Bone marrow (tissue), 2 donors: ENCODE data around the gene SHMT1.
"Not testable (repeated sequence)": the region's sequence is repeated elsewhere in the genome, so short reads cannot be mapped to it uniquely, and the experiment has no call there.

Experiments used
- DNase-seq, 2 donors: peaks; one replicate each; lab custom pipeline; 2025; lab: John Stamatoyannopoulos, UW

SHMT1 gene

GRCh38 chr17:18324140-18325050 is 39.0 kb downstream of the SHMT1 start:
- no peak for DNase-seq

DNA sequence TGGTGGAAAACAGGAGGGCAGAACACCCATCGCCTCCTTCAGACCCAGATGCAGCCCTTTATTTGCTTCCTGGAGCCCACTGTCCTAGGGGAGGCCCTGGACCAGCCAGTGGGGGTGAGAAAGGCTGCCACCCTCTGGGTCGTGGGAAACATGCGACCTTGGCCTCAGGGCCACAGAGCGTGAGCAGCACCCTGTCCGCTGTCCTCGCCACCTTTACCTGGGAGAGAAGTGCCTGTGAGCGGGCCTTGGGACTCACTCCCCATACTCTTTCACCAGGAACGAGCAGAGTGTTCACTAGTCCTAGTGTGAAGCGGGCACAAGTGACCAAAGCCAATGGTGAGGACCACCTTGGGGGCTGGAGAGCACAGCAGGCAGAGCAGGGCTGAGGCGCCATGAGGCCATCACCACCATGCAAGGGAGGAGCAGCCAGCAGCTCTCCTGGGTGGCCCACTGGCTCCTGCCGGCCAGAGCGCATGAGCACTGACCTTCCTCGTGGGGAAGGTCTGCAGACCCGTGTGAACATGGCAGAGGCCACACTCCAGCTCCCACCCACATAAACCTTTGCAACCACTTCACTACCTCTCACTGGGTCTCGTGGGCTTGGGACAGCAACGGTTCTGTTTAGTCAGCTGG is 39.7 kb downstream of the SHMT1 start:
- DNase-seq, result no peak

- no peak for DNase-seq
Observed at GRCh38 chr17:18323007-18323406, 40.3 kb downstream of the SHMT1 start.

DNA sequence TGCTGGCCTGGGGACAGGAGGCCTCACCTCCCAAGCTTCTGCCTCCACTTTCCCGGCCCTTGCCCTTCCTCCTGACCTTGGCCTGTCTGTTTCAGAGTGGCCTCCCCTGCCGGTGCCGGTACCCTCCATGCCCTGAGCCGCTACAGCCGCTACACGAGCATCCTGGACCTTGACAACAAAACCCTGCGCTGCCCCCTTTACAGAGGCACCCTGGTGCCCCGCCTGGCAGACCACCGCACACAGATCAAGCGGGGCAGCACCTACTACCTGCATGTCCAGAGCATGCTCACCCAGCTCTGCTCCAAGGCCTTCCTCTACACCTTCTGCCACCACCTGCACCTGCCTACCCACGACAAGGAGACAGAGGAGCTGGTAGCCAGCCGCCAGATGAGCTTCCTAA is 40.8 kb downstream of the SHMT1 start:
- DNase-seq, result no peak

DNA sequence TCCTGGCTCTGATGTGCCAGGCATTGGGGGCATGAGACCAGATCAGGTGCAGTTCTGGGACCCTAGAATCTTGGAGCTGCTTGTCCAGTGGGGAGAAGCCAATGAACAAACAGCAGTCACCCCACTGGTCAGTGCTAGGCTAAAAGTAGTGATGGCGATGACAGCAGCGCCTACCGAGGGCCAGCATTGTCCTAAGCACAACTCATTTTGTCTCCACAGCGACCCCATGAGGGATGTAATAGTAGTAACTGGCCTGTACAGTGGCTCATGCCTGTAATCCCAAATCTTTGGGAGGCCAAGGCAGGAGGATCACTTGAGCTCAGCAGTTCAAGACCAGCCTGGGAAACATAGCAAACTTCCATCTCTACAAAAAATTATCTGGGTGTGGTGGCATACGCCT is 42.0 kb downstream of the SHMT1 start:
- no peak for DNase-seq

DNA sequence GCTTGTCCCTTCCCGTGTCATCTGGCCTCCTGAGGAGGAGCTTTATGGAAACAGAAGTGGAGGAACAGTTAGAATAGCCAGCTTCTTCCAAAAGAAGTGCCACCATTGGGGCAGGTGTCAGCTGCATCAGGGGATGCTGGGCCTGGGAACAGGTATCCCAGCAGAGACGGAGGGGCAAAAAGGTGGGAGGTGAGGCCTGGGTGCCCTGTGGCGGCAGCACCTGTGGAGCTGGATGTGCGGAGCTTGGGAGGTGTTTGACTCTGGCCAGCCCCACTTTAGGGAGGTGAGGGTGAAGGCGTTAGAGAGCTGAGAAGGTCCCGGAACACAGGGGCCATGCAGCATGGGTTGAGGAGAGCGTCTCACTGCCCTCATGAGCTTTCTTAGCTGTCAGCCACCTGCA is 43.0 kb downstream of the SHMT1 start:
- DNase-seq, result no peak

DNA sequence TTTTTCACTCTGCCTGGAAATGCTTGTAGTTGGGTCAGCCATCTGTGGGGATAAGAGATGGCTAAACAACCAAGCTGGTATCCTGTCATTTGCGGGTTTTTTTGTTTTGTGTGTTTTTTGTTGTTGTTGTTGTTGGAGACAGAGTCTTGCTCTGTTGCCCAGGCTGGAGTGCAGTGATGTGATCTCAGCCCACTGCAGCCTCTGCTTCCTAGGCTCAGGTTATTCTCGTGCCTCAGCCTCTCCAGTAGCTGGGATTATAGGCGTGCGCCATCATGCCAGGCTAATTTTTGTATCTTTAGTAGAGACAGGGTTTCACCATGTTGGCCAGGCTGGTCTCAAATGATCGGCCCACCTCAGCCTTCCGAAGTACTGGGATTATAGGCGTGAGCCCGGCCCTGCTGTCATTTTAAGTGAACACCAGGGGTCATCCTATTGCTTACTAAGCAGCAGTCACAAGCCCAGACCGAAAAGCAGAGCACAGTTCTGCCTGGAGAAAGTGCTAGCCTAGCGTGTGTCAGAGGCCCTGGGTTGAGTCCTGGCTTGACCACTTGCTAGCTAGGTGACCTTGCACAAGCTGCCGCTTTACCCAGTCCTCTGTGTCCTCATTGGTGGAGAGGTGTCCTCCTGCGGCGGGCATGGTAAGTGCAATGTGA is 43.6 kb downstream of the SHMT1 start:
- DNase-seq, result no peak

DNA sequence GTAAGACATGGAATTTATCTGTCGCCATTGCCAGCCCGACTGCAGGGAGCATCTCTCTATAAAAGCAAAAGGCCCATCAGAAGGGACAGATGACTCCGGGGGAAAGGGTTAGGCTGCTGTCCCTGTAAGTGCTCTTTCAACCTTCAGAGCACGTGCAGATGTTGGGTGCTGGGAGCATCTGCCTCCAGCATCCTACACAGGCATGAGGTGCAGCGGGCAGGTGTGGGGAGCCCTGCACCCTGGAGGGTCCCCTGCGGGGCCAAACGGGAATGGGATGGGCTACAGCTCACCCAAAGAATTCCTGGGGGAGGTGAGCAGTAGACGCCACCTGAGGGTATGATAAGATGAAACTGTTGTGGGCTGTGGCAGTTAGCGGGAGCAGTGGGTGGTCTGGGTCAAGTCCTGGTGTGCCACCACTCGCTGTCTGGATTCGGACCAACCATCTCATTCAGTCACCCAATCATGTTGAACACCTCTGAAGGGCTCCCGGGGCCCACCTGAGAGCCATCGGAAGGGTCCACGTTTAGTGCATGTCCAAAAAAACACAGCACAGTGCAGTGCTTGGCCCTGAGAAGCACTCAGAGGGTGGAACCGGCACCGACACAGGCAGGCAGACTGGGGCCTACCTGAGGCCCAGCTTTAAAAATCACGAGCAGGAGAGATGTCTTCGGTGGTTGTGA is 44.4 kb downstream of the SHMT1 start:
- DNase-seq, result no peak

DNA sequence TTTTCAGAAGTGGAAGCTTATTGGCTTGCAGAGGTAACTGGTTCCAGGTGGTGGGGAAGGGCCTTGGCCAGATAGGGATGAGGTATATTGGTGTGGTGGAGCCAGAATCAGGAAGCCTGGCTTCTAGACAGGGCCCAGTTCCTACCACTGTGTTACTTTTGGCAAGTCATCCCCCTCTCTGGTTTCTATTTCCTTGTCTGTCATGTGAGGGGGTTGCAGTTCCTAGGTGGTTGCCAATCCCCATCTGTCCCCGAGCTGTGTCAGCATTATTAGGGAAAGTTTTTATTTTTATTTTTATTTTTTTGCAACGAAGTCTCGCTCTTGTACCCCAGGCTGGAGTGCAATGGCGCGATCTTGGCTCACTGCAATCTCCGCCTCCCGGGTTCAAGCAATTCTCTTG is 45.2 kb downstream of the SHMT1 start:
- DNase-seq, result no peak

DNA sequence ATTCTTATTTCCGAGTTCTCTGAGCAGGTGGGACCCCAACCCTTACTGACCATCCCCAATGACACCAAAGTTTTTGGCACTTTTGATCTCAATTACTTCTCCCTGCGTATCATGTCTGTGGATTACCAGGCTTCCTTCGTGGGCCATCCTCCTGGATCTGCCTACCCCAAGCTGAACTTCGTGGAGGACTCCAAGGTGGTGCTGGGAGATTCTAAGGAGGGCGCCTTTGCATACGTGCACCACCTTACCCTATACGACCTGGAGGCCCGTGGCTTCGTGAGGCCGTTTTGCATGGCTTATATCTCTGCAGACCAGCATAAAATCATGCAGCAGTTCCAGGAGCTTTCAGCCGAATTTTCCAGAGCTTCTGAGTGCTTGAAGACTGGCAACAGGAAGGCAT is 47.4 kb downstream of the SHMT1 start:
- no peak for DNase-seq

GRCh38 chr17:18315562-18315922 is 47.8 kb downstream of the SHMT1 start:
- no peak for DNase-seq

- peak; percentile 93 to 99 for DNase-seq
Observed at GRCh38 chr17:18314731-18315561, 48.4 kb downstream of the SHMT1 start, which contains the start of the genes SMCR8 and TOP3A. TSS of gene SMCR8 (plus strand) at chr17:18315293. CDS start at chr17:18315790, 497 bp downstream. TSS of gene TOP3A (minus strand) at chr17:18314994. CDS start at chr17:18314778, 216 bp downstream.

GRCh38 chr17:18314059-18314730 is 49.2 kb downstream of the SHMT1 start:
- no peak for DNase-seq

DNA sequence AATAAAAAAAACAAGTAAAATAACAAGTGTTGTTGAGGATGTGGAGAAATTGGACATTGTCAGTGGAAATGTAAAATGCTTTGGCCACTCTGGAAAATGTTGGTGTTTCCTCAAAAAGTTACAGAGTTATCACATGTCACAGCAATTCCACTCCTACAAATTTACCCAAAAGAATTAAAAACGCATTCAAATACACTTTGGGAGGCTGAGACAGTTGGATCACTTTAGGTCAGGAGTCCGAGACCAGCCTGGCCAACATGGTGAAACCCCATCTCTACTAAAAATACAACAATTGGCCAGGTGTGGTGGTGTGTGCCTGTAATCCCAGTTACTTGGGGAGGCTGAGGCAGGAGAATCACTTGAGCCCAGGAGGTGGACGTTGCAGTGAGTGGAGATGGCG is 54.1 kb downstream of the SHMT1 start:
- DNase-seq, result no peak

- DNase-seq, result not testable (repeated sequence)
Observed at GRCh38 chr17:18303206-18303605, 60.1 kb downstream of the SHMT1 start.

DNA sequence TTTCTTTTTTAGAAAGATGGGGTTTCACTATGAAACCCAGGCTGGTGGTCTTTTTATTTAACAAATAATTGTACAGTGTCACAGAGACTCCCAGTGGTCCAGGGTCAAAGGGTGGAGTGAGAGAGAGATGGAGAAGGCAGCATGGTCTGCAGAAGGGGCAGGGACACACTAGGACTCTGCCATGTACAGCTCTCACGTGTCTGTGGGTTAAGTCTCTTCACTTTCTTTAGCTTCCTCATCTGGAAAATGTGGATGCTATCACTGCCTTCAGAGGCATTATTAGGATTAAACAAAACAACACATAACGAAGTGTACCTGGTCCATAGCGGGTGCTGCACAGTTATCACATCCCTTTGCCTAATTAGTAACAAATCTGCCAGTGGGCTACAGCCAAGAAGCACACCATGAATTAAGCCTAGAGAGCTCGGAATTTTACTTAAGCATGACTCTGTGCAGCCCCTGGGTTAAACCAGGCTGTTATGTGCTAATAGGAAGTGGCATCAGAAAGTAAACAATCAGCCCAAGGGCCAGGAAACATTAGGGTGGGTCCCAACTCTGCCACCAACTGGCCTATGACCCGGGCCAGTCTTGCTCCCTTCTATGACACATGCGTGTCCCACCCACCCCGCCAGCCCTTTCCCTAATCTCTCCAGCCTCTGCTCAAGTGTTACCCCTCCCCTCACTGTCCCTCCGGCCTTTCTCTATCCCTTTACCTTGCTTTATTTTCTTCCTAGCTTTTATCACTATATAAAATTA is 62.4 kb downstream of the SHMT1 start:
- no peak for DNase-seq

DNA sequence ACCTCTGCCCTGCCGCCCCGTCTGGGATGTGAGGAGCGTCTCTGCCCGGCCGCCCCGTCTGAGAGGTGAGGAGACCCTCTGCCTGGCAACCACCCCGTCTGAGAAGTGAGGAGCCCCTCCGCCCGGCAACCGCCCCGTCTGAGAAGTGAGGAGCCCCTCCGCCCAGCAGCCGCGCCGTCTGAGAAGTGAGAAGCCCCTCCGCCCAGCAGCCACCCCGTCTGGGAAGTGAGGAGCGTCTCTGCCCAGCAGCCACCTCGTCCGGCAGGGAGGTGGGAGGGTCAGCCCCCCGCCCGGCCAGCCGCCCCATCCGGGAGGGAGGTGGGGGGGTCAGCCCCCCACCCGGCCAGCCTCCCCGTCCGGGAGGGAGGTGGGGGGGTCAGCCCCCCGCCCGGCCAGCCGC is 65.3 kb downstream of the SHMT1 start:
- DNase-seq, result not testable (repeated sequence)

DNA sequence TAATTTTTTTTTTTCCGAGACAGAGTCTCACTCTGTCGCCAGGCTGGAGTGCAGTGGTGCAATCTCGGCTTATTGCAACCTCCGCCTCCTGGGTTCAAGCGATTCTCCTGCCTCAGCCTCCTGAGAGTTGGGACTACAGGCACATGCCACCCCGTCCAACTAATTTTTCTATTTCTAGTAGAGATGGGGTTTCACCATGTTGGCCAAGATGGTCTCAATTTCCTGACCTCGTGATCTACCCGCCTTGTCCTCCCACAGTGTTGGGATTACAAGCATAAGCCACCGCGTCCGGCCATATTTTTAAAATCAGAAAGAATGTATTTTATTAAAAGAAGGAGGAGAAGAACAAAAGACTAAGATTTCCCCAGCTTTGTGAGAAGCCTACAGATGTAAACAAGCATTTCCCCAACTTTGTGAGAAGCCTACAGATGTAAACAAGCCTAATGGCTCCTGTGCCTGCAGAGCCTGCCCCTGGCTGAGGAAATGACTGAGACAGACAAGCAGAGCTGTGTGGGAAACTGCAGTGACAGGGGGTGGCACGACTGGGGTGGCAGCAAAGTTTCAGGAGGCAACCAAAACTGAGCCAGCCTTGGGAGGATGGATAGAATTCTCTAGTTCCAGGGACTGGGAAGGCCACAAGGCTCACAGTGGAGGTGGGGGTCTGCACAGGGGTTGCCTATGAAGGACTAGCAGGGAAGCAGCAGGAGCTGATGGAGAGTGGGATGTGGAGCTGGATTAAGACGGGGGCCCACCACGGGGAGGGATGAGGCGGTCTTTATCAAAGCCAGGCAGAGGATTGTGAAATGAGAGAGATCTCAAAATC is 71.4 kb downstream of the SHMT1 start:
- no peak for DNase-seq

- DNase-seq, result no peak
Observed at GRCh38 chr17:18285296-18285695, 78.1 kb downstream of the SHMT1 start.
